Stimulated activated CD8-positive, alpha-beta memory T cell treated with anti-CD3 and anti-CD28 coated beads, Interleukin-12 subunit alpha, Interleukin-12 subunit beta, amount 100 ng/mL, for 4 hours (primary cell): Measurements from ENCODE around the gene PPP2R5D.
"Not testable (repeated sequence)": the region's sequence is repeated elsewhere in the genome, so short reads cannot be mapped to it uniquely, and the experiment has no call there.

Source experiments
- DNase-seq: peaks from one replicate; pipeline ENCODE4 v3.0.0-alpha.2; 2020; ENCODE audit warnings: low read depth

PPP2R5D gene

GRCh38 chr6:42996513-42996912 is 12.1 kb downstream of the PPP2R5D start:
- no peak for DNase-seq

DNA sequence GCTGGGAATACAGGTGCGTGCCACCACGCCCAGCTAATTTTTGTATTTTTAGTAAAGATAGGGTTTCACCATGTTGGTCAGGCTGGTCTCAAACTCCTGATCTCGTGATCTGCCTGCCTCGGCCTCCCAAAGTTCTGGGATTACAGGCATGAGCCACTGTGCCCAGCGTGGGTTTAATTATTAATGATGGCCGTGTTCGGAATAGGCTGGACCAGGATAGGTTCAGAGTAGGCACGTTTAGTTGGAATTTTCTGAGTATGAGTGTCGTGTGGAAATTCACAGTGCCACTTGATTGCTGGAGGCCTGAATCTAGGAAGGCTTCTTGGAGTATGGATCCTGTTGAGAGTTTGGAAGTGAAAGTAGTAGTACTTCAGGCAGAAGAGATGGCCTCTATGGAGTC is 13.8 kb downstream of the PPP2R5D start:
- DNase-seq, result not testable (repeated sequence)

GRCh38 chr6:43001843-43002242 is 17.5 kb downstream of the PPP2R5D start:
- no peak for DNase-seq

GRCh38 chr6:43005844-43006243 is 21.5 kb downstream of the PPP2R5D start:
- DNase-seq, result no peak

DNA sequence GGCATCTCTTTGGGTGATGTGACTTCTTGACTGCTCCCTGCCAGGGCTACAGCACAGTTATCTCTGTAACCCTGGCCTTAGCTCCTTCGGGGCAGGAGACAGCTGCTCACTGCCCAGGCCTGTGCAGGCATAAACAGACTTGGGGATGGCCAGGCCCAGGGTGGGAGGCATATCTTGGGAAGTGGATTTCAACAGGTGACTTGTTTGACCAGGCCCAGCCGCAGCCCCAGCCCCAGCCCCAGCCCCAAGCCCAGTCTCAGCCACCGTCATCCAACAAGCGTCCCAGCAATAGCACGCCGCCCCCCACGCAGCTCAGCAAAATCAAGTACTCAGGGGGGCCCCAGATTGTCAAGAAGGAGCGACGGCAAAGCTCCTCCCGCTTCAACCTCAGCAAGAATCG is 21.9 kb downstream of the PPP2R5D start:
- DNase-seq, result no peak

GRCh38 chr6:43007126-43007525 is 22.8 kb downstream of the PPP2R5D start:
- DNase-seq, result no peak

- DNase-seq, result no peak
Measured at GRCh38 chr6:43009124-43009523, 24.8 kb downstream of the PPP2R5D start.

DNA sequence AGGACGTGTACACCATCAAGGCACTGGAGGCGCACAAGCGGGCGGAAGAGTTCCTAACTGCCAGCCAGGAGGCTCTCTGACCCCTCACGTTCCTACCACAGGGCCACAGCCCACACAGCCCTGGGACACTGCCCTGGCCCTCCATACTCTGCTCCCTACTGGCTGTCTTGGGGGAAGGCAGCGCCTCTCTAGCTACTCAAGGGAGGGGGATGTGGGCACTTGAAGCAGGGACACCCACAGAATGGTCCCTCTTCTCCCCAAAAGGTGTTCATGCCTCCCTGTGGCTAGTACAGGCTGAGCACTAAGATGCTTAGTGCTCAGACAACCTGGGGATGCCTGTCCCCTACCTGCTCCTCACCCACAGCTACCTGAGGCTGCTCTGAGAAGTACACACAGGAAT is 26.8 kb downstream of the PPP2R5D start:
- no peak for DNase-seq

- no peak for DNase-seq
Measured at GRCh38 chr6:43012364-43012763, 28.0 kb downstream of the PPP2R5D start.

DNA sequence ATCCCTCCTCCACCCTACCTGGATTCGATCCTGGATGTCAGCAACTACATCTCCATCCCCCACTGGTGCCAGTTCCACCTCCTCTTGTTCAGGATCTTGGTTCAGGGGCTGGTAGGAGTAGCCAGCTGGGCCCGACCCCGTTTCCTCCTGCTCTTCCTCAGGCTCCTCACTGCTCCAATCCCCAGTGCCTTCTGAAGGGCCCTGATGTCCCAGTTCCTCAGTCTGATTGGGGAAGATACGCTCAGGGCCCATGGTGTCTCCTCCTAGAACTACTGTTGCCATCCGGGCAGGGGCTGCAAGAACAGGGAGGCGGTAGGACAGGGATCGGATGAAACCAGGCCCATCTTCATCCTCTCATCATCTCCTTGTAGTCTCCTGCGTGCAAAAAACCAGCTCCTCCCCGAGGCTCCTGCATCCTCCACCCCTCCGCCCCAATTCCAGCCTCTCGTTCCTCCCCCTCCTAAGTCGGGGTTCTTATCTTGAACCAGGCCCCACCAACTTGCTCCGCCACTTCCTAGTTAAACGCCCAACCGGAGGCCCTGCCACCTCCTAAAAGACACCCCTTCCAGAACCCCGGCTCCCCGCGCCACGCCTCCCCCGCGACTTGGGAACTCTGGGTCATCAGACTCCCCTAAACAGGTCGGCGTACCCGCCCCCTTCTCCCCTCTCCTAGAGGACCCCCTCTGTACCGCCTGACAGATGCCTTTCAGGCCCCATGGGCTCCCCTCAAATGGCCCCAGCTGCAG is 28.9 kb downstream of the PPP2R5D start:
- no peak for DNase-seq

- peak; percentile 97 for DNase-seq
Measured at GRCh38 chr6:43013843-43014433, 29.6 kb downstream of the PPP2R5D start, which contains the start of the genes KLHDC3 and MEA1. Gene KLHDC3 (plus strand): TSS chr6:43014249. CDS start chr6:43017193, 2,944 bp downstream. Gene MEA1 (minus strand): TSS chr6:43013946. CDS start chr6:43013813, 133 bp downstream.

DNA sequence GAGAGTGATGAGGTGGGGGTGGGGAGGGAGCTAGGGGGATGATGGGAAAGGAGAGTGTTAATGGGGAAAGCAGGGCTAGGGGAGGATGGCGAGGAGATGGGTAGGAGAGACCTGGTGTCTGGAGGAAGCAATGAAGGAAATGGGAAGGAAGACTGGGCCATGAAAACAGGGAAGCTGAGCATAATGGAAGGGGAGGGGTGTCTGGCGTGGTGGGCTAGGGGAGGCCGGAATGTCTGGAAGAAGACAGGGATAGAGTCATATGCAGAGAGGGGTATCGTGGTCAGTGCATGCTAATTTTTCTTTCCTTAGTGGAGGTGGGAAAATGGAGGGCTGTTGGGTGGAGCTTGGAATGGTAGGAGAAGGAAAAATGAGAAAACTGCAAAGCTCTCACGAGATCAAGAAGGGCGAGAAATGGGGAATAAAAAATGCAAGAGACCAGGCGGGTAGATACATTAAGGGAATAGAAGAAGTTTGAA is 30.1 kb downstream of the PPP2R5D start:
- DNase-seq, result no peak

GRCh38 chr6:43016176-43016942 is 32.0 kb downstream of the PPP2R5D start:
- no peak for DNase-seq

GRCh38 chr6:43016943-43017334 is 32.6 kb downstream of the PPP2R5D start:
- no peak for DNase-seq

DNA sequence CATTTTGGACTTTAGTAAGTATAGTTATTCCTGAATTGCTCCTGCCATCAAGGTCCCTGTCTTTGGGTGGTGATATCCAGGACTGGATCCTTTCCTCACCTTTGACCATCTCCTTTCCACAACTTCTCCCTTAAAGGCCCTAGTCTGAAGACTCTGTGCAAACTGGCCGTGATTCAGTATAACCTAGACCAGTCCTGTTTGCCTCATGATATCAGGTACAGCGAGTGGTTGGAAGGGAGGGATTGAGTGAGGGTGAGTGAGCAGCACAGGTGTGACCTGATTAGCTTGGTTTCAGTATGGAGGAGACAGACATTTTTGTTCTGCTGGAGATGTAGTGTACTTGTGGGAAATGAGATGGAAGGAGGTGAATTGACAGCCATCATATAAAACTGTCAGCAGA is 34.8 kb downstream of the PPP2R5D start:
- no peak for DNase-seq

DNA sequence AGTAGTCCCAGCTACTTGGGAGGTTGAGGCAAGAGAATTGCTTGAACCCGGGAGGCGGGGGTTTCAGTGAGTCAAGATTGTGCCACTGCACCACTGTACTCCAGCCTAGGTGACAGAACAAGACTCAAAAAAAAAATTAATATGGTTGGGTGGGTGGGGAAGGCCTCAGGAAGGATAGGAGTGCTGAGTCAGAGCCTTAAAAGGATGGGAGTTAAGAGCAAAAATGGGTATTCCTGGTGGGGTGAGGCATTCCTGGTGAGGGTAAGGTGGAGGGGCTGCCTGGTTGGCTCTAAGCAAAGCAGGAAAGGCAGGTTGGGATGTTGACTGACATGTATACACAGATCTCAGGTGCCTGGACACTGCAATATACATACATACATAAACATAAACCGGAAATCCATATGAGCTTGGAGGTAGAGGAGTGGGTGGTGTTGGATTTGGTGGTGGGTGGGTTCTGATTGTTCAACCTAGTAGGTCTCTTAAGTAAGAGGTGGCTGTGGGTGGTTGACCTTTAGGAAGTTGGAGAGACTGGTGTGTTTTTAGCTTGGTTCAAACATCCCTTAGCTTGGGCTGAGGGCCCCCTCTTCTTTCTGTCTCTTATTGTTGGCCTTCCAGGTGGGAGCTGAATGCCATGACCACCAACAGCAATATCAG is 35.8 kb downstream of the PPP2R5D start:
- DNase-seq, result no peak

GRCh38 chr6:43020847-43021246 is 36.5 kb downstream of the PPP2R5D start:
- DNase-seq, result no peak

DNA sequence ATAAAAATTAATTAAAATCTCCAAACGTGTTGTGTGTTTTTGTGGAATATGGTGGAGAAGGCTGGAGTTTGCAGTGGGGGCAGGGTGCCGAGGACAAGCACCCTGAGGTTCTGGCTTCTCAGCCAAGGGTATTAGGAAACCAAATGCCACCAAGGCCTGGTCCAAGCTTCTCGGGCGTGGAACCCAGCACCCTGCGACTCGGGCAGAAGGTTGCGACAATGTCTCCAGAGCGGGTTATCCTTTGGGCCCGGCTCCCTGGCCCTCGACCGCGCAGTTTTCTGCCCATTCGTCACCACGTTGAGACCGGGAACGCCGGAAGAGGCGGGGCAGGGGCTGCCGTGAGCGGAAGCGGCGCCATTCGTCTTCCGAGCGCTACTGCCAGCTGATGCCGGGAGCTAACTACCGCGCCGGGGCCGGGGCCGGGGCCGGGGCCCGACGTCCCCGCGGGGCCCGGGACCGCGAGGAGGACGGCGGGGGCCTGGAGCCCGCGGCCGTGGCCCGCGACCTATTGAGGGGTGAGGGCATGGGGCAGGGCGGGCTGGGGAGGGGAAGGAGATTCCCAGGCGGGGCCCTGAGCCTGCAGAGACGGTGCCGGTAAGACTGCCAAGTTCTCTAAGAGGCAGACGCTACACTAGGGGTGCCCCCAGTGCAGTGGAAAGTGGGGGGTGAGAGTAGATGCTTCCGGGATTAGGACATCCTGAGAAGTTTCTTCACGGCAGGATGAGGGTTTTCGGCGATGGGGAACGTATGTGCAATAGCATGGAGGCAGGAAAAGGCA is 37.1 kb downstream of the PPP2R5D start, which contains the start of gene RRP36:
TSS of gene RRP36 (plus strand) at position 354 of the 778 bp plus-strand sequence. CDS start at position 386, 32 bp downstream.
- DNase-seq, result peak; percentile 54

- no peak for DNase-seq
Measured at GRCh38 chr6:43024436-43024835, 40.1 kb downstream of the PPP2R5D start.

- no peak for DNase-seq
Measured at GRCh38 chr6:43026365-43026764, 42.0 kb downstream of the PPP2R5D start.

GRCh38 chr6:43029120-43029519 is 44.8 kb downstream of the PPP2R5D start:
- DNase-seq, result no peak
